ENCODE measurements around the gene ANP32E.
A peak's percentile ranks its signal among the peaks of the same experiment; 100 is the strongest.

The ANP32E gene

DNA sequence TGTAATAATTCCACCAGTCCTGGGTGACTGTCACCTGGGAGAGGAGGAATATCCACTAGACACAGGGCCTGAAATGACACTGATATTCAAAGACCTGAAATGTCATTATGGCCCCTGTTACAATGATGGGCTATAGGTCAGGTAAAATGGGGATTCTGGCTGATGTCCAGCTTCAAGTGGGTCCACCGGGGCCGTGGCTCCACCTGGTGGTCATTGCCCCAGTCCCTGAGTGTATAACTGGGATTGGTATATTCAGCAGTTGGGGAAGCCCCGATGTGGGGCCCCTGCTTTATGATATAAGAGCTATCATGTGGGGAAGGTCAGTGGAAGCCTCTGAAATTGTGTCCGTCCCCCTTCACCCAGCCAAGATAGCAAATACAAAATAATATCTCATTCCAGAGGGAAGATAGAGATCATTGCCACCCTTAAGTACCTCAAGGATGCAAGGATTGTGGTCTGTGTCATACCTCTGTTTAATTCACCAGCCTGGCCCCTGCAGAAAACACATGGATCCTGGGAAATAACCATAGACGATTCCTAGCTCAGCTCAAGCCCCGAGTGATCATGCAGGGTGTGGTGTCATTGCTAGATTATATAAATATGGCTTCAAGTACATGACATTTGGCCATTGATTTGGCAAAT is 66.8 kb downstream of the ANP32E start (continued):
- TF ChIP-seq, protein P1, sequence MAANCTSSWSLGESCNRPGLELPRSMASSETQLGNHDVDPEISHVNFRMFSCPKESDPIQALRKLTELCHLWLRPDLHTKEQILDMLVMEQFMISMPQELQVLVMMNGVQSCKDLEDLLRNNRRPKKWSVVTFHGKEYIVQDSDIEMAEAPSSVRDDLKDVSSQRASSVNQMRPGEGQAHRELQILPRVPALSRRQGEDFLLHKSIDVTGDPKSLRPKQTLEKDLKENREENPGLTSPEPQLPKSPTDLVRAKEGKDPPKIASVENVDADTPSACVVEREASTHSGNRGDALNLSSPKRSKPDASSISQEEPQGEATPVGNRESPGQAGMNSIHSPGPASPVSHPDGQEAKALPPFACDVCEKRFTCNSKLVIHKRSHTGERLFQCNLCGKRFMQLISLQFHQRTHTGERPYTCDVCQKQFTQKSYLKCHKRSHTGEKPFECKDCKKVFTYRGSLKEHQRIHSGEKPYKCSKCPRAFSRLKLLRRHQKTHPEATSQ (tag by site-specific recombination; IDR thresholded peaks at IDR 0.05), result no peak
- TF ChIP-seq GLI2 (tag by site-specific recombination; IDR thresholded peaks at IDR 0.05; ENCODE audit: borderline replicate concordance, low read depth) (no peak), ZNF184 (tag by site-specific recombination; IDR thresholded peaks at IDR 0.05) (0 out of 2 replicates have a peak, but pooled peaks have one; percentile 10), SALL2 (tag by site-specific recombination; IDR thresholded peaks at IDR 0.05; ENCODE audit: borderline replicate concordance) (no peak), ZNF324 (tag by site-specific recombination; IDR thresholded peaks at IDR 0.05) (no peak), OVOL3 (tag by site-specific recombination; IDR thresholded peaks at IDR 0.05) (no peak), GLIS1 (tag by site-specific recombination; IDR thresholded peaks at IDR 0.05) (0 out of 2 replicates have a peak, but pooled peaks have one; percentile 8), ZNF626 (tag by site-specific recombination; IDR thresholded peaks at IDR 0.05) (no peak), ZNF221 (tag by site-specific recombination; IDR thresholded peaks at IDR 0.05; ENCODE audit: borderline replicate concordance) (no peak), KLF8 (tag by site-specific recombination; IDR thresholded peaks at IDR 0.05) (no peak), BCL11B (tag by site-specific recombination; IDR thresholded peaks at IDR 0.05; ENCODE audit: low read depth) (no peak), ZNF548 (tag by site-specific recombination; IDR thresholded peaks at IDR 0.05) (no peak), ZNF623 (tag by site-specific recombination; IDR thresholded peaks at IDR 0.05) (no peak), GFI1B (tag by site-specific recombination; IDR thresholded peaks at IDR 0.05) (no peak), ZNF394 (tag by site-specific recombination; IDR thresholded peaks at IDR 0.05; ENCODE audit: borderline replicate concordance) (no peak), HOXD13 (CRISPR knock-in tag; IDR thresholded peaks at IDR 0.05; ENCODE audit: borderline replicate concordance) (no peak), ZNF211 (tag by site-specific recombination; IDR thresholded peaks at IDR 0.05; ENCODE audit: low read depth) (no peak), ZNF785 (tag by site-specific recombination; IDR thresholded peaks at IDR 0.05) (no peak), ZSCAN16 (tag by site-specific recombination; IDR thresholded peaks at IDR 0.05) (no peak), KLF10 (tag by site-specific recombination; IDR thresholded peaks at IDR 0.05) (no peak), ZNF366 (tag by site-specific recombination; conservative IDR thresholded peaks at IDR 0.05) (no peak), ZNF426 (tag by site-specific recombination; IDR thresholded peaks at IDR 0.05) (no peak)
- TF ChIP-seq, protein P2, sequence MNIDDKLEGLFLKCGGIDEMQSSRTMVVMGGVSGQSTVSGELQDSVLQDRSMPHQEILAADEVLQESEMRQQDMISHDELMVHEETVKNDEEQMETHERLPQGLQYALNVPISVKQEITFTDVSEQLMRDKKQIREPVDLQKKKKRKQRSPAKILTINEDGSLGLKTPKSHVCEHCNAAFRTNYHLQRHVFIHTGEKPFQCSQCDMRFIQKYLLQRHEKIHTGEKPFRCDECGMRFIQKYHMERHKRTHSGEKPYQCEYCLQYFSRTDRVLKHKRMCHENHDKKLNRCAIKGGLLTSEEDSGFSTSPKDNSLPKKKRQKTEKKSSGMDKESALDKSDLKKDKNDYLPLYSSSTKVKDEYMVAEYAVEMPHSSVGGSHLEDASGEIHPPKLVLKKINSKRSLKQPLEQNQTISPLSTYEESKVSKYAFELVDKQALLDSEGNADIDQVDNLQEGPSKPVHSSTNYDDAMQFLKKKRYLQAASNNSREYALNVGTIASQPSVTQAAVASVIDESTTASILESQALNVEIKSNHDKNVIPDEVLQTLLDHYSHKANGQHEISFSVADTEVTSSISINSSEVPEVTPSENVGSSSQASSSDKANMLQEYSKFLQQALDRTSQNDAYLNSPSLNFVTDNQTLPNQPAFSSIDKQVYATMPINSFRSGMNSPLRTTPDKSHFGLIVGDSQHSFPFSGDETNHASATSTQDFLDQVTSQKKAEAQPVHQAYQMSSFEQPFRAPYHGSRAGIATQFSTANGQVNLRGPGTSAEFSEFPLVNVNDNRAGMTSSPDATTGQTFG (tag by site-specific recombination; IDR thresholded peaks at IDR 0.05; ENCODE audit: borderline replicate concordance), result no peak
- TF ChIP-seq, protein P3, sequence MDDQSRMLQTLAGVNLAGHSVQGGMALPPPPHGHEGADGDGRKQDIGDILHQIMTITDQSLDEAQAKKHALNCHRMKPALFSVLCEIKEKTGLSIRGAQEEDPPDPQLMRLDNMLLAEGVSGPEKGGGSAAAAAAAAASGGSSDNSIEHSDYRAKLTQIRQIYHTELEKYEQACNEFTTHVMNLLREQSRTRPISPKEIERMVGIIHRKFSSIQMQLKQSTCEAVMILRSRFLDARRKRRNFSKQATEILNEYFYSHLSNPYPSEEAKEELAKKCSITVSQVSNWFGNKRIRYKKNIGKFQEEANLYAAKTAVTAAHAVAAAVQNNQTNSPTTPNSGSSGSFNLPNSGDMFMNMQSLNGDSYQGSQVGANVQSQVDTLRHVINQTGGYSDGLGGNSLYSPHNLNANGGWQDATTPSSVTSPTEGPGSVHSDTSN (CRISPR knock-in tag; IDR thresholded peaks at IDR 0.05), result no peak
- TF ChIP-seq, protein P4, sequence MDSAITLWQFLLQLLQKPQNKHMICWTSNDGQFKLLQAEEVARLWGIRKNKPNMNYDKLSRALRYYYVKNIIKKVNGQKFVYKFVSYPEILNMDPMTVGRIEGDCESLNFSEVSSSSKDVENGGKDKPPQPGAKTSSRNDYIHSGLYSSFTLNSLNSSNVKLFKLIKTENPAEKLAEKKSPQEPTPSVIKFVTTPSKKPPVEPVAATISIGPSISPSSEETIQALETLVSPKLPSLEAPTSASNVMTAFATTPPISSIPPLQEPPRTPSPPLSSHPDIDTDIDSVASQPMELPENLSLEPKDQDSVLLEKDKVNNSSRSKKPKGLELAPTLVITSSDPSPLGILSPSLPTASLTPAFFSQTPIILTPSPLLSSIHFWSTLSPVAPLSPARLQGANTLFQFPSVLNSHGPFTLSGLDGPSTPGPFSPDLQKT (IDR thresholded peaks at IDR 0.05; ENCODE audit: borderline replicate concordance, low read depth, low read length), result no peak
- TF ChIP-seq, protein P5, sequence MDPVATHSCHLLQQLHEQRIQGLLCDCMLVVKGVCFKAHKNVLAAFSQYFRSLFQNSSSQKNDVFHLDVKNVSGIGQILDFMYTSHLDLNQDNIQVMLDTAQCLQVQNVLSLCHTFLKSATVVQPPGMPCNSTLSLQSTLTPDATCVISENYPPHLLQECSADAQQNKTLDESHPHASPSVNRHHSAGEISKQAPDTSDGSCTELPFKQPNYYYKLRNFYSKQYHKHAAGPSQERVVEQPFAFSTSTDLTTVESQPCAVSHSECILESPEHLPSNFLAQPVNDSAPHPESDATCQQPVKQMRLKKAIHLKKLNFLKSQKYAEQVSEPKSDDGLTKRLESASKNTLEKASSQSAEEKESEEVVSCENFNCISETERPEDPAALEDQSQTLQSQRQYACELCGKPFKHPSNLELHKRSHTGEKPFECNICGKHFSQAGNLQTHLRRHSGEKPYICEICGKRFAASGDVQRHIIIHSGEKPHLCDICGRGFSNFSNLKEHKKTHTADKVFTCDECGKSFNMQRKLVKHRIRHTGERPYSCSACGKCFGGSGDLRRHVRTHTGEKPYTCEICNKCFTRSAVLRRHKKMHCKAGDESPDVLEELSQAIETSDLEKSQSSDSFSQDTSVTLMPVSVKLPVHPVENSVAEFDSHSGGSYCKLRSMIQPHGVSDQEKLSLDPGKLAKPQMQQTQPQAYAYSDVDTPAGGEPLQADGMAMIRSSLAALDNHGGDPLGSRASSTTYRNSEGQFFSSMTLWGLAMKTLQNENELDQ (tag by site-specific recombination; IDR thresholded peaks at IDR 0.05; ENCODE audit: low read depth), result no peak
- TF ChIP-seq, protein P6, sequence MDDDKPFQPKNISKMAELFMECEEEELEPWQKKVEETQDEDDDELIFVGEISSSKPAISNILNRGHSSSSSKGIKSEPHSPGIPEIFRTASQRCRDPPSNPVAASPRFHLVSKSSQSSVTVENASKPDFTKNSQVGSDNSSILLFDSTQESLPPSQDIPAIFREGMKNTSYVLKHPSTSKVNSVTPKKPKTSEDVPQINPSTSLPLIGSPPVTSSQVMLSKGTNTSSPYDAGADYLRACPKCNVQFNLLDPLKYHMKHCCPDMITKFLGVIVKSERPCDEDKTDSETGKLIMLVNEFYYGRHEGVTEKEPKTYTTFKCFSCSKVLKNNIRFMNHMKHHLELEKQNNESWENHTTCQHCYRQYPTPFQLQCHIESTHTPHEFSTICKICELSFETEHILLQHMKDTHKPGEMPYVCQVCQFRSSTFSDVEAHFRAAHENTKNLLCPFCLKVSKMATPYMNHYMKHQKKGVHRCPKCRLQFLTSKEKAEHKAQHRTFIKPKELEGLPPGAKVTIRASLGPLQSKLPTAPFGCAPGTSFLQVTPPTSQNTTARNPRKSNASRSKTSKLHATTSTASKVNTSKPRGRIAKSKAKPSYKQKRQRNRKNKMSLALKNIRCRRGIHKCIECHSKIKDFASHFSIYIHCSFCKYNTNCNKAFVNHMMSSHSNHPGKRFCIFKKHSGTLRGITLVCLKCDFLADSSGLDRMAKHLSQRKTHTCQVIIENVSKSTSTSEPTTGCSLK (tag by site-specific recombination; IDR thresholded peaks at IDR 0.05), result no peak
- TF ChIP-seq, protein P7, sequence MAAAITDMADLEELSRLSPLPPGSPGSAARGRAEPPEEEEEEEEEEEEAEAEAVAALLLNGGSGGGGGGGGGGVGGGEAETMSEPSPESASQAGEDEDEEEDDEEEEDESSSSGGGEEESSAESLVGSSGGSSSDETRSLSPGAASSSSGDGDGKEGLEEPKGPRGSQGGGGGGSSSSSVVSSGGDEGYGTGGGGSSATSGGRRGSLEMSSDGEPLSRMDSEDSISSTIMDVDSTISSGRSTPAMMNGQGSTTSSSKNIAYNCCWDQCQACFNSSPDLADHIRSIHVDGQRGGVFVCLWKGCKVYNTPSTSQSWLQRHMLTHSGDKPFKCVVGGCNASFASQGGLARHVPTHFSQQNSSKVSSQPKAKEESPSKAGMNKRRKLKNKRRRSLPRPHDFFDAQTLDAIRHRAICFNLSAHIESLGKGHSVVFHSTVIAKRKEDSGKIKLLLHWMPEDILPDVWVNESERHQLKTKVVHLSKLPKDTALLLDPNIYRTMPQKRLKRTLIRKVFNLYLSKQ (tag by site-specific recombination; IDR thresholded peaks at IDR 0.05; ENCODE audit: borderline replicate concordance), result no peak

Measured in HEK293 (cell line).